SU-DHL-6 (cell line): ENCODE results near the gene INO80E.

Source experiments
- H2AFZ ChIP-seq: fragments of 200-600 bp; sonication (generic); 2 replicates; pipeline ENCODE4 v1.6.1; 2014; ENCODE audit warnings: low read depth, mild to moderate bottlenecking, moderate library complexity, mixed read lengths, antibody characterized with exemption, low read length; ENCODE audit not compliant: severe bottlenecking
- H3F3A ChIP-seq: fragments of 200-600 bp; shearing (Covaris generic); 2 replicates; pipeline ENCODE4 v1.6.0; 2016; ENCODE audit warnings: antibody characterized with exemption, mild to moderate bottlenecking; ENCODE audit not compliant: insufficient read depth
- H3K27ac ChIP-seq: fragments of 200-600 bp; sonication (generic); 2 replicates; pipeline ENCODE4 v1.5.1; 2016; ENCODE audit warnings: low read depth, mild to moderate bottlenecking, low read length, moderate library complexity, mixed read lengths
- H3K27me3 ChIP-seq: fragments of 200-600 bp; sonication (generic), shearing (Covaris generic); 2 replicates; pipeline ENCODE4 v1.6.0; 2014; ENCODE audit warnings: mild to moderate bottlenecking, low read length
- H3K36me3 ChIP-seq: fragments of 200-600 bp; sonication (generic); 2 replicates; pipeline ENCODE4 v1.6.1; 2014; ENCODE audit warnings: mild to moderate bottlenecking, low read length, mixed read lengths
- H3K4me2 ChIP-seq: fragments of 300-600, 200-600 bp; shearing (Covaris generic), sonication (generic); 2 replicates; pipeline ENCODE4 v1.6.0; 2014; ENCODE audit warnings: low read length, low read depth, mild to moderate bottlenecking; ENCODE audit not compliant: poor library complexity, severe bottlenecking
- H3K4me3 ChIP-seq: fragments of 200-600 bp; sonication (generic); 2 replicates; pipeline ENCODE4 v1.5.1; 2014; ENCODE audit warnings: antibody characterized with exemption, low read length, mild to moderate bottlenecking, mixed read lengths; ENCODE audit not compliant: insufficient read depth, poor library complexity, severe bottlenecking
- H3K79me2 ChIP-seq: fragments of 200-600 bp; sonication (generic); 2 replicates; pipeline ENCODE4 v1.6.1; 2014; ENCODE audit warnings: mild to moderate bottlenecking, low read length, moderate library complexity; ENCODE audit not compliant: insufficient read depth
- H3K9ac ChIP-seq: fragments of 200-600 bp; sonication (generic); 2 replicates; pipeline ENCODE4 v1.7.0; 2014; ENCODE audit warnings: mild to moderate bottlenecking, low read length
- H3K9me2 ChIP-seq: fragments of 200-600 bp; sonication (generic); replicated peaks from 2 replicates; pipeline ENCODE4 v1.6.1; 2014; ENCODE audit warnings: low read length; ENCODE audit not compliant: insufficient read depth
- H3K9me3 ChIP-seq: fragments of 200-600 bp; sonication (generic); 2 replicates; pipeline ENCODE4 v1.6.1; 2014; ENCODE audit warnings: low read length, mixed read lengths; ENCODE audit not compliant: insufficient read depth
- H4K20me1 ChIP-seq: fragments of 200-600 bp; sonication (generic); 2 replicates; pipeline ENCODE4 v1.6.1; 2014; ENCODE audit warnings: low read depth, mild to moderate bottlenecking, antibody characterized with exemption, low read length, moderate library complexity, mixed read lengths
- CTCF ChIP-seq: fragments of 200-600 bp; sonication (generic); IDR thresholded peaks from one replicate; pipeline ENCODE4 v1.5.1; 2017; ENCODE audit warnings: antibody characterized with exemption, mild to moderate bottlenecking, low read length, moderate library complexity; ENCODE audit not compliant: insufficient read depth, poor library complexity, severe bottlenecking
- EZH2phosphoT487 ChIP-seq: fragments of 200-600 bp; sonication (generic), shearing (Covaris generic); conservative IDR thresholded peaks from 2 replicates; pipeline ENCODE4 v1.6.1; 2018; ENCODE audit warnings: mild to moderate bottlenecking, antibody characterized with exemption, low read length, moderate library complexity, mixed read lengths

The INO80E gene

GRCh38 chr16:30041841-30042240 lies 45.8 kb downstream of the INO80E start:
- H3K4me2 ChIP-seq = no peak overlapping the region
- no peak overlapping the region for H3K27ac ChIP-seq
- H3K27me3 ChIP-seq = no peaks in the 10 kb centered on the region
- no peaks in the 10 kb centered on the region for H3K79me2 ChIP-seq
- H3F3A ChIP-seq = no peaks in the 10 kb centered on the region
- no peak overlapping the region for H2AFZ ChIP-seq
- H3K9me2 ChIP-seq = no peaks in the 10 kb centered on the region
- no peak overlapping the region for H3K4me3 ChIP-seq
- TF ChIP-seq CTCF (no peak), EZH2phosphoT487 (no peak)
- H3K36me3 ChIP-seq = no peaks in the 10 kb centered on the region
- no peak overlapping the region for H3K9ac ChIP-seq
- no peaks in the 10 kb centered on the region for H3K9me3 ChIP-seq
- H4K20me1 ChIP-seq = no peaks in the 10 kb centered on the region

GRCh38 chr16:30046178-30046577 lies 50.1 kb downstream of the INO80E start:
- Histone ChIP-seq H3K79me2 (no peaks in the 10 kb centered on the region), H3K9me3 (no peaks in the 10 kb centered on the region), H2AFZ (no peak overlapping the region), H3F3A (no peaks in the 10 kb centered on the region), H3K9ac (no peak overlapping the region), H3K4me3 (no peak overlapping the region), H3K9me2 (no peaks in the 10 kb centered on the region), H3K27me3 (no peaks in the 10 kb centered on the region), H3K27ac (no peak overlapping the region), H3K4me2 (no peak overlapping the region), H4K20me1 (no peaks in the 10 kb centered on the region), H3K36me3 (no peaks in the 10 kb centered on the region)
- TF ChIP-seq EZH2phosphoT487 = no peak
- no peak for TF ChIP-seq CTCF

GRCh38 chr16:30046588-30046987 lies 50.5 kb downstream of the INO80E start:
- no peaks in the 10 kb centered on the region for H3K36me3 ChIP-seq
- H3K27me3 ChIP-seq = no peaks in the 10 kb centered on the region
- H3K79me2 ChIP-seq = no peaks in the 10 kb centered on the region
- H3F3A ChIP-seq = no peaks in the 10 kb centered on the region
- H3K4me3 ChIP-seq = no peak overlapping the region
- no peaks in the 10 kb centered on the region for H4K20me1 ChIP-seq
- no peak overlapping the region for H3K9ac ChIP-seq
- H3K9me3 ChIP-seq = no peaks in the 10 kb centered on the region
- no peaks in the 10 kb centered on the region for H3K9me2 ChIP-seq
- no peak overlapping the region for H3K4me2 ChIP-seq
- no peak overlapping the region for H2AFZ ChIP-seq
- TF ChIP-seq CTCF (no peak), EZH2phosphoT487 (no peak)
- H3K27ac ChIP-seq = no peak overlapping the region
